Upper lobe of left lung (tissue), 4 donors: ENCODE measurements around the gene GPR141.

Experiments used
- CTCF ChIP-seq, 6 experiments: fragments of 450-650 bp in 4 of 6; fragments of 200-600 bp in 2 of 6; sonication (generic) in 2 of 6; IDR thresholded peaks; one replicate each; pipeline ENCODE4 v1.5.1; 2016 to 2019; ENCODE audit warnings: antibody characterized with exemption in 6 of 6
- EP300 ChIP-seq, 4 donors: sonication (generic); formaldehyde crosslinking; IDR thresholded peaks; one replicate each; pipeline ENCODE4 v1.5.1; 2017; ENCODE audit warnings: antibody characterized with exemption in 4 of 4, control low read depth in 2 of 4
- POLR2A ChIP-seq, 4 donors: fragments of 450-650 bp; IDR thresholded peaks; one replicate each; pipeline ENCODE4 v1.5.1; 2016 to 2017; ENCODE audit warnings: antibody characterized with exemption in 4 of 4, mild to moderate bottlenecking in 2 of 4
- POLR2AphosphoS5 ChIP-seq, 2 donors: sonication (generic); formaldehyde crosslinking; IDR thresholded peaks; one replicate each; pipeline ENCODE4 v1.5.1; 2017; ENCODE audit warnings: antibody characterized with exemption in 2 of 2

DNA sequence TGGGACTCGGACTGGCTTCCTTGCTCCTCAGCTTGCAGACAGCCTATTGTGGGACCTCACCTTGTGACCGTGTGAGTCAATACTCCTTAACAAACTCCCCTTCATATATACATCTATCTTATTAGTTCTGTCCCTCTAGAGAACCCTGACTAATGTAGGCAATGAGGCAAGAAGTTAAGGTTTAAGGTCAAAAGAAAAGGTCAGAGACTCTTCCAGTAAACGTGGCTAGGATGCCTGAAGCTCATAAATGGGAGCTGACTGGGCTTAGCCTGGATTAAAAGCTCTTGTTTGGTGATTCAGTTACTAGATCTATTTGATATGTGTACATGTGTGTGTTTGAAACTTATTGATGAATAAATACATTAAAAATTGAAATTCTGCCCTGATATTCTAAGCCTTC lies 10.6 kb upstream of the GPR141 start:
- TF ChIP-seq CTCF (IDR thresholded peaks at IDR 0.05) (no peak), POLR2A (IDR thresholded peaks at IDR 0.05) (no peak), POLR2AphosphoS5 (IDR thresholded peaks at IDR 0.05) (no peak), EP300 (IDR thresholded peaks at IDR 0.05) (no peak)
